K562 (cell line): ENCODE measurements around the gene PAQR7. TPM values are rescaled to one million over a fixed set of nuclear protein-coding genes. Genes with fewer than 3 reads are reported as not detected.

Source experiments
- BRF1 ChIP-seq: IDR thresholded peaks from 3 replicates; pipeline ENCODE4 v1.6.1; 2011; ENCODE audit warnings: borderline replicate concordance, mild to moderate bottlenecking; ENCODE audit not compliant: insufficient read length; ENCODE audit errors: extremely low read depth
- CBFA2T3 ChIP-seq: fragments of 450-650 bp; IDR thresholded peaks from 2 replicates; pipeline ENCODE4 v1.6.1; 2017
- CSDE1 ChIP-seq, 2 experiments: fragments of 450-650 bp; IDR thresholded peaks; 2 replicates each; pipeline ENCODE4 v1.6.1; 2016; ENCODE audit warnings: mild to moderate bottlenecking in 1 of 2
- CTCF ChIP-seq, 3 experiments: IDR thresholded peaks in 2 of 3; conservative IDR thresholded peaks in 1 of 3; 2 replicates each; pipeline ENCODE4 v1.5.1; 2011 to 2012; ENCODE audit warnings: low read length in 3 of 3, mild to moderate bottlenecking in 3 of 3, control low read depth in 2 of 3, improper control_type of control experiment in 1 of 3, inconsistent platforms in 1 of 3, low read depth in 1 of 3, mixed read lengths in 1 of 3, moderate library complexity in 1 of 3; ENCODE audit not compliant: insufficient read depth in 2 of 3
- DPF2 ChIP-seq: fragments of 450-650 bp; IDR thresholded peaks from 2 replicates; pipeline ENCODE4 v1.6.1; 2016
- IRF1 ChIP-seq: sonication (generic); formaldehyde crosslinking; IDR thresholded peaks from 2 replicates; pipeline ENCODE4 v1.8.0; 2022; ENCODE audit warnings: missing genetic modification reagents, mild to moderate bottlenecking, borderline replicate concordance
- RBM14 ChIP-seq: fragments of 200-400 bp; formaldehyde crosslinking; IDR thresholded peaks from 2 replicates; pipeline ENCODE4 v1.6.1; 2018; ENCODE audit warnings: low read depth, mild to moderate bottlenecking, low read length, moderate library complexity, borderline replicate concordance; ENCODE audit not compliant: insufficient read depth
- RFX5 ChIP-seq: IDR thresholded peaks from 2 replicates; pipeline ENCODE4 v1.6.1; 2011; ENCODE audit warnings: low read depth, mild to moderate bottlenecking, improper control_type of control experiment, low read length
- RNF2 ChIP-seq: sonication (generic); IDR thresholded peaks from 2 replicates; pipeline ENCODE4 v1.6.1; 2016
- SMARCC2 ChIP-seq: fragments of 450-650 bp; IDR thresholded peaks from 2 replicates; pipeline ENCODE4 v1.6.1; 2017; ENCODE audit warnings: antibody characterized with exemption, moderate library complexity, mild to moderate bottlenecking, low read depth
- SOX6 ChIP-seq: fragments of 450-650 bp; IDR thresholded peaks from 2 replicates; pipeline ENCODE4 v1.6.1; 2014; ENCODE audit warnings: mild to moderate bottlenecking
- SP1 ChIP-seq: sonication (generic); formaldehyde crosslinking; IDR thresholded peaks from 2 replicates; pipeline ENCODE4 v1.8.1; 2022; ENCODE audit warnings: mild to moderate bottlenecking, missing genetic modification reagents
- THRA ChIP-seq: fragments of 450-650 bp; IDR thresholded peaks from 2 replicates; pipeline ENCODE4 v1.6.1; 2017; ENCODE audit warnings: mild to moderate bottlenecking, moderate library complexity
- TSC22D4 ChIP-seq: fragments of 450-650 bp; IDR thresholded peaks from 2 replicates; pipeline ENCODE4 v1.6.1; 2016; ENCODE audit warnings: missing genetic modification characterization, missing biosample characterization, control low read depth
- UBTF ChIP-seq, 2 experiments: IDR thresholded peaks; 2 replicates each; pipeline ENCODE4 v1.6.1; 2012; ENCODE audit warnings: improper control_type of control experiment in 2 of 2, low read depth in 2 of 2, low read length in 2 of 2, borderline replicate concordance in 1 of 2
- ZBTB1 ChIP-seq: sonication (generic); formaldehyde crosslinking; IDR thresholded peaks from 2 replicates; pipeline ENCODE4 v1.8.1; 2023; ENCODE audit warnings: missing genetic modification reagents, low read depth, mild to moderate bottlenecking, borderline replicate concordance
- ZBTB33 ChIP-seq: sonication (generic); formaldehyde crosslinking; IDR thresholded peaks from 2 replicates; pipeline ENCODE4 v1.8.1; 2023; ENCODE audit warnings: mild to moderate bottlenecking, missing genetic modification reagents
- ZNF239 ChIP-seq: fragments of 250-450 bp; sonication (Bioruptor Pico); IDR thresholded peaks from 2 replicates; pipeline ENCODE4 v1.4.0; 2020; ENCODE audit warnings: mild to moderate bottlenecking
- ZNF445 ChIP-seq: fragments of 250-450 bp; sonication (Bioruptor Pico); IDR thresholded peaks from 2 replicates; pipeline ENCODE4 v1.4.0; 2020; ENCODE audit warnings: low read depth, mild to moderate bottlenecking, moderate library complexity
- ZNF707 ChIP-seq: fragments of 250-450 bp; sonication (Bioruptor Pico); conservative IDR thresholded peaks from 2 replicates; pipeline ENCODE4 v1.8.0; 2022; ENCODE audit warnings: inconsistent platforms, mild to moderate bottlenecking, moderate library complexity
- polyA plus RNA-seq, 8 experiments: library from polyadenylated mRNA; depleted of rRNA in 4 of 8; stranded (reverse) in 5 of 8; unstranded in 3 of 8; fragments of >200 nt; fragmentation: Nextera tagmentation in 2 of 8; fragmentation: Illumina TruSeq in 1 of 8; extraction: Ambion mirVana in 2 of 8; extraction: Trizol in 1 of 8; gene quantifications; 2 replicates each; pipeline versions ENCODE4 v1.2.1 to v1.2.3, GENCODE V29; 2011 to 2014; ENCODE audit warnings: inconsistent platforms in 1 of 8, missing spikeins in 1 of 8
- total RNA-seq, 7 experiments: library from RNA; depleted of rRNA in 6 of 7; stranded (reverse); fragments of >200 nt in 6 of 7; fragmentation: Illumina TruSeq in 2 of 7; extraction: Trizol in 2 of 7; gene quantifications; 2 replicates each; pipeline versions ENCODE4 v1.2.1 to v1.2.3, GENCODE V29; 2011 to 2021; ENCODE audit warnings: low replicate concordance in 1 of 7

PAQR7 gene
- total and polyA plus RNA-seq, 9 of the 15 experiments (the other 6 are each of a cell fraction or from before 2014, with no cell fraction given) = 1.1 to 5.2 (median 2.6) TPM

GRCh38 chr1:25875154-25875855 is at the start of gene PAQR7 (continued):
- TF ChIP-seq THRA (no peak), ZNF445 (CRISPR knock-in tag) (no peak), RNF2 (peak; percentile 75; the same call in 1 of the 2 replicates), TSC22D4 (no peak), ZBTB1 (CRISPR knock-in tag) (peak; percentile 88), IRF1 (no peak), UBTF (IDR thresholded peaks at IDR 0.05; ENCODE audit: borderline replicate concordance in 1 of 2, low read depth in 2 of 2, low read length in 2 of 2) (peak; percentile 31 to 91; a peak in 2 of 4 replicates), SMARCC2 (no peak), ZNF239 (CRISPR knock-in tag) (no peak), CSDE1 (IDR thresholded peaks at IDR 0.05) (no peak), RFX5 (no peak), SP1 (no peak; the same call in 1 of the 2 replicates), CBFA2T3 (0 out of 2 replicates have a peak, but pooled peaks have one; percentile 12), SOX6 (peak; percentile 50; the same call in 1 of the 2 replicates), DPF2 (peak; percentile 58; the same call in 1 of the 2 replicates), ZBTB33 (CRISPR knock-in tag) (peak; percentile 81), CTCF (IDR thresholded peaks at IDR 0.05 in 2 of 3, conservative IDR thresholded peaks at IDR 0.05 in 1 of 3; ENCODE audit: insufficient read depth in 2 of 3, low read depth in 1 of 3, low read length in 3 of 3) (peak in 2 of 3 experiments; percentile 18 to 23; a peak in 2 of 6 replicates), ZNF707 (CRISPR knock-in tag) (no peak), RBM14 (no peak), BRF1 (no peak)
